HL-60 (cell line): ENCODE data around the gene MEOX1.

Experiments used
- DNase-seq, 2 experiments: peaks; one replicate each; pipeline ENCODE4 v3.0.0-alpha.2; 2010 to 2020; ENCODE audit warnings: low read depth in 1 of 2, low spot score in 1 of 2
- H3K27ac ChIP-seq: fragments of 250-450 bp; sonication (Bioruptor Pico); replicated peaks from 2 replicates; pipeline ENCODE4 v1.5.1; 2020; ENCODE audit warnings: mild to moderate bottlenecking, moderate library complexity
- H3K27me3 ChIP-seq: fragments of 250-450 bp; sonication (Bioruptor Pico); 2 replicates; pipeline ENCODE4 v1.5.1; 2021; ENCODE audit warnings: mild to moderate bottlenecking, moderate library complexity; ENCODE audit not compliant: insufficient read depth, poor library complexity, severe bottlenecking
- H3K4me3 ChIP-seq: replicated peaks from 2 replicates; pipeline ENCODE4 v1.5.1; 2011; ENCODE audit warnings: mild to moderate bottlenecking, control low read depth, low read length; ENCODE audit not compliant: insufficient read depth
- GABPA ChIP-seq: IDR thresholded peaks from 2 replicates; pipeline ENCODE4 v1.6.1; 2012; ENCODE audit warnings: low read depth
- POLR2AphosphoS5 ChIP-seq: IDR thresholded peaks from 2 replicates; pipeline ENCODE4 v1.6.1; 2012; ENCODE audit warnings: low read depth
- SPI1 ChIP-seq: IDR thresholded peaks from 2 replicates; pipeline ENCODE4 v1.6.1; 2012; ENCODE audit warnings: low read depth, mild to moderate bottlenecking, borderline replicate concordance
- TF ChIP-seq, protein P1 (sequence below): IDR thresholded peaks from 2 replicates; pipeline ENCODE4 v1.6.1; 2012; ENCODE audit warnings: low read depth; ENCODE audit not compliant: insufficient replicate concordance
- TF ChIP-seq, protein P2 (sequence below): IDR thresholded peaks from one replicate; pipeline ENCODE4 v1.5.1; 2011; ENCODE audit warnings: low read length, control low read depth, inconsistent platforms; ENCODE audit not compliant: insufficient read depth

MEOX1 gene

DNA sequence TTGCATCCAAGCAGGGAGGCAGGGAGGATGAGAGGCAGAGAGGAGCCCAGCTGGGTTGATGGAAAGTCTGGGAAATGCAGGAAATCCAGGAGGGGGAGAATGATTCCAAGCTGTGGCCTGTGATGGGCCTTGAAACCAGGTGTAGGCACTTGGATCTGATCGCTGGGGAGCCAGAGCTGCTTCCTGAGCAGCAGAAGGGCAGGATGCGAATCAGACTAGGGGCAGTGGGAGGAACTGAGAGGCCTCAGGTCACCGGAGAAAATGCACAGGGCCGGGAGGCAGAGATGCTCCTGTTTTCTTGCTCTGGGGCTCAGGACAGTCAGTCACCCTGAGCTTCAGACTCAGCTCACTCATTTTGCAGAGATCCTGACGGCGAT lies 29.6 kb upstream of the MEOX1 start:
- no peak for DNase-seq
- Histone ChIP-seq H3K27ac (no peak overlapping the region), H3K27me3 (no peaks in the 10 kb centered on the region), H3K4me3 (no peak overlapping the region)
- TF ChIP-seq, protein P1, sequence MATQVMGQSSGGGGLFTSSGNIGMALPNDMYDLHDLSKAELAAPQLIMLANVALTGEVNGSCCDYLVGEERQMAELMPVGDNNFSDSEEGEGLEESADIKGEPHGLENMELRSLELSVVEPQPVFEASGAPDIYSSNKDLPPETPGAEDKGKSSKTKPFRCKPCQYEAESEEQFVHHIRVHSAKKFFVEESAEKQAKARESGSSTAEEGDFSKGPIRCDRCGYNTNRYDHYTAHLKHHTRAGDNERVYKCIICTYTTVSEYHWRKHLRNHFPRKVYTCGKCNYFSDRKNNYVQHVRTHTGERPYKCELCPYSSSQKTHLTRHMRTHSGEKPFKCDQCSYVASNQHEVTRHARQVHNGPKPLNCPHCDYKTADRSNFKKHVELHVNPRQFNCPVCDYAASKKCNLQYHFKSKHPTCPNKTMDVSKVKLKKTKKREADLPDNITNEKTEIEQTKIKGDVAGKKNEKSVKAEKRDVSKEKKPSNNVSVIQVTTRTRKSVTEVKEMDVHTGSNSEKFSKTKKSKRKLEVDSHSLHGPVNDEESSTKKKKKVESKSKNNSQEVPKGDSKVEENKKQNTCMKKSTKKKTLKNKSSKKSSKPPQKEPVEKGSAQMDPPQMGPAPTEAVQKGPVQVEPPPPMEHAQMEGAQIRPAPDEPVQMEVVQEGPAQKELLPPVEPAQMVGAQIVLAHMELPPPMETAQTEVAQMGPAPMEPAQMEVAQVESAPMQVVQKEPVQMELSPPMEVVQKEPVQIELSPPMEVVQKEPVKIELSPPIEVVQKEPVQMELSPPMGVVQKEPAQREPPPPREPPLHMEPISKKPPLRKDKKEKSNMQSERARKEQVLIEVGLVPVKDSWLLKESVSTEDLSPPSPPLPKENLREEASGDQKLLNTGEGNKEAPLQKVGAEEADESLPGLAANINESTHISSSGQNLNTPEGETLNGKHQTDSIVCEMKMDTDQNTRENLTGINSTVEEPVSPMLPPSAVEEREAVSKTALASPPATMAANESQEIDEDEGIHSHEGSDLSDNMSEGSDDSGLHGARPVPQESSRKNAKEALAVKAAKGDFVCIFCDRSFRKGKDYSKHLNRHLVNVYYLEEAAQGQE, result no peak
- TF ChIP-seq POLR2AphosphoS5, result no peak
- TF ChIP-seq SPI1, result no peak
- TF ChIP-seq, protein P2, sequence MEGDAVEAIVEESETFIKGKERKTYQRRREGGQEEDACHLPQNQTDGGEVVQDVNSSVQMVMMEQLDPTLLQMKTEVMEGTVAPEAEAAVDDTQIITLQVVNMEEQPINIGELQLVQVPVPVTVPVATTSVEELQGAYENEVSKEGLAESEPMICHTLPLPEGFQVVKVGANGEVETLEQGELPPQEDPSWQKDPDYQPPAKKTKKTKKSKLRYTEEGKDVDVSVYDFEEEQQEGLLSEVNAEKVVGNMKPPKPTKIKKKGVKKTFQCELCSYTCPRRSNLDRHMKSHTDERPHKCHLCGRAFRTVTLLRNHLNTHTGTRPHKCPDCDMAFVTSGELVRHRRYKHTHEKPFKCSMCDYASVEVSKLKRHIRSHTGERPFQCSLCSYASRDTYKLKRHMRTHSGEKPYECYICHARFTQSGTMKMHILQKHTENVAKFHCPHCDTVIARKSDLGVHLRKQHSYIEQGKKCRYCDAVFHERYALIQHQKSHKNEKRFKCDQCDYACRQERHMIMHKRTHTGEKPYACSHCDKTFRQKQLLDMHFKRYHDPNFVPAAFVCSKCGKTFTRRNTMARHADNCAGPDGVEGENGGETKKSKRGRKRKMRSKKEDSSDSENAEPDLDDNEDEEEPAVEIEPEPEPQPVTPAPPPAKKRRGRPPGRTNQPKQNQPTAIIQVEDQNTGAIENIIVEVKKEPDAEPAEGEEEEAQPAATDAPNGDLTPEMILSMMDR, result no peak
- TF ChIP-seq GABPA, result no peak

DNA sequence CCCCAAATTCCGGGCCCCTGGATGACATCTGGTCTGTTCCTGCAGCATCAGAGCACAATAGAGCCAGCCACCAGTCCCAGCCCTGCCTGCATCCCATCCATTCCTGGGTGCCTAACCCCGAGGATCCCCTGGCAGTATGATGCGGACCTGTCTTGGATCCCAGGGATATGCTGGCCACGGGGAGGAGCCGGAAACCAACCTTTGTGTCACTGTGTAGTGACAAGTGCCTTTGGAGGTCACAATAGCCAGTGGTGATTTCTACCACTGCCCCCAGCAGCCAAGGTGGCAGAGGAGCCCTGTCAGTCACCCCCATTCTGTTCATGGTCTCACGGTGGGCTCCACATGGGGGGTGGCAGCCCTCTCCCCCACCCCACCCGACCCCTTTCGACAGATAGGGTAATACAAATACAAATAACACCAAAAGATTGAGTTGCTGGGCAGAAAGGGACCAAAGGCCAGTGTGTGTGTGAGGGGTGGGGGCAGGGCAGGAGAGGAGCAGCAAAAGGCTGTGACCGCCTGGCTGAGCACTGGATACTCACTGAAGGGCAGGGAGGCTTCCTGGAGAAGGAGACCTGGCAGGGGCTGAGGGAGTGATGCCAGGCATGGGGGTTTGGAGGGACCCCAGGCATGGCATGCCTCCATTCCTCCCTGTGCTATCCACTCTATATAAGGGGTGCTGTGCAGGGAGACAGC lies 29.0 kb upstream of the MEOX1 start:
- no peak for DNase-seq
- no peaks in the 10 kb centered on the region for H3K27me3 ChIP-seq
- no peak overlapping the region for H3K27ac ChIP-seq
- TF ChIP-seq, protein P2, result no peak
- TF ChIP-seq GABPA, result no peak
- TF ChIP-seq, protein P1, result no peak
- TF ChIP-seq SPI1, result no peak
- no peak for TF ChIP-seq POLR2AphosphoS5
- H3K4me3 ChIP-seq, result no peak overlapping the region

DNA sequence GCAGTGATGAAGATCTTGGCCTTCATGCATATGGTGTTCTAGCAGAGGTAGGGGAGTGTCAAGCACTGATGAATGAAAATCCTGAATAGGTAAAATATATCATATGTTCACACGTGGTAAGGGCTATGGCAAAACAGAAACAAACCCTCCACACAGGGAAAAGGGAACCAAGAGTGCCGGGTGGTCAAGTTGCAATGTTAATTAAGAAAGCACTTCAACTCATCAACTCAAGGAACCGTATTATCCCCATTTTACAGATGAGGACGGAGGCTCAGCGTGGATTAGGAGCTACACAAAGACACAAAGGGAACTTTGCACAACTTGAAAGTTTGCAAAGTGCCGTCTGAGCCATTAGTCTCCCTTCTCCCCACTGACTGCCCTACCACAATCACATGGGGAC lies 28.1 kb upstream of the MEOX1 start:
- DNase-seq, result no peak
- Histone ChIP-seq H3K4me3 (no peak overlapping the region), H3K27me3 (no peaks in the 10 kb centered on the region), H3K27ac (no peak overlapping the region)
- TF ChIP-seq, protein P2, result no peak
- no peak for TF ChIP-seq POLR2AphosphoS5
- no peak for TF ChIP-seq GABPA
- TF ChIP-seq, protein P1, result no peak
- no peak for TF ChIP-seq SPI1
